Islet of Langerhans (tissue), 1 donor: Measurements from ENCODE around the gene RAB5B.

Source experiments
- FAIRE-seq: peaks from one replicate; lab custom pipeline; 2011; peaks lifted over from hg19 to GRCh38; lab: Jason Lieb, UNC

Gene RAB5B

GRCh38 chr12:55973599-55974307 is at the start of gene RAB5B:
TSS of gene RAB5B (plus strand) at chr12:55974078. CDS start at chr12:55986961, 12,883 bp downstream.
- FAIRE-seq: peak; percentile 97

- FAIRE-seq: no peak
Observed at GRCh38 chr12:55925371-55925770, 48.5 kb upstream of the RAB5B start.

DNA sequence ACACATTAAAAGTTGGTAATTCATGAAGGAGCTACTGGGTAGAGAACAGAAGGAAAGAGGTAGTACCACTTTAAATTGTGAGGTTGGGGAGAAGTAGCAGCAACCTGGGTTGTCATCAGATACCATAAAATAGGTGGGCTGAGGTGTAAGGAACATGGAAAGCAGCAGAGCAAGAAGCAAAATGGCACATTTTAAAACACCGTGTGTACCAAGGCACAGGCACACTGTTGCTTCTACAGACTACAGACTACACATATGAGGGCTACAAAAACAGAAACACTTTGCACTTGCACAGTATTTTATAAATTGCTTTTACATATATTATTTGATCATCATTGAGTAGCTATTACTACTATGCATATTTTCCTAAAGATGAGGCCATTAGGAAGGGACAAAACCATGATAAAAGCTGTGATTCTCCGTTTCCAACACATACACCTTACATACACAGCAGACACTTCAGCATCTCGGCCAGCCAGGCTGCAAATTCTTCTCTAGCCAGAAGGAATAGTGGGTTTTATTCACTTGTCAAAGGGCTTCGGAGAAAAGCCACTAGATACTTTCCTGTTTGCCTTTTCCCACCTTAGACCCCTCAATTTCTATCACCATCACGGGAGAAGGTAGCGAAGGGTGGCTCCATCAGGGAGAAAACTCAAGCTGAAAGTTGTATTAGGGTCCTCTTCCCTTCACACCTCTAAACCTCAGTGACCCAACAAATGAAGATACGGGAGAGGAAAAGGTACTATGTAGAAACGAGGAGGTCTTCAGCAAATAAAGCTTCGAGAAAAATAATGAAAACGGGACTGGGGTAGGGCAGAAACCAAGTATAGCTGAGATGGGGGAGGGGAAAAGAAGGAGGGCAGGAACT is 47.8 kb upstream of the RAB5B start:
- FAIRE-seq: no peak

DNA sequence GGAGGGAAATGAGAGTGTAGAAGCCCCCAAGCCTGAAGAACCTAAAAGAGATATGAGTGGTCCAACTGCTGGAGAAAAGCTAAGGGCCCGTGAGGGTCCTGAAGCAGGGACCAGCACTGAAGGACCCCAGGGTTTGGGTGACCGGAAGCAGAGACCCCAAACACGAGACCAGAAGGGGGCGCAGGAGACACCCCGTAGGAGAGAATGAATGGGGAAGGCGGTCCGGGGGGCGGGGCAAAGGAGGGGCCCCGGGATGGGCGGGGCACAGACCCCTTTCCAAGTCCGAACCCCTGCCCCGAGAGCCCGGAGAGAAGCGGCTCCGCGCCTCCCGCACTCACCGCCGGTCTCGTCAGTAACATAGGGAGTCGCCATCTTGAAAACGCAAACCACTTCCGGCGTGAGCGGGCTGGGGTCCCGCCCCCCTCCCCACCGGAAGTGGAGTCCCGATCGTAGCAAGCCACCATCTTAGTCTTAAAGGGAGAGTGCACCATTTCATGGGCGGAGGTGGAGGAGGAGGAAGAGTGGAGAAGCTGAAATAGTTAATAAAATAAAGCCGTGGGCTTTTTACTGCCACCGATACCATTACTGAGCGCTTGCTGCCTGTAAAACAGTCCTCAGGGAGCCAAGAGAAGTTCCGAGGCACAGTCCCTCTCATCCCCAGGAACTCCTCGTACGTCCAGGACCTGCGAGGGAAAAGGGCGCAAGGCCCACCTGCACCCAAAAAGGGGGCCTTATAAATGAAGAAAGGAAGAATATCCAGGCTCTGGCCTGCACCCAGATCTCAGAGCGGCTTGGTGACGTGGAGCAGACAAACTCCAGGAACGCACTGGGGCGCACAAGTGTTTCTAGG is 46.9 kb upstream of the RAB5B start:
- FAIRE-seq: no peak

GRCh38 chr12:55927588-55928502 is 46.0 kb upstream of the RAB5B start, which contains the start of gene PYM1:
TSS of gene PYM1 (minus strand) at chr12:55927894. CDS start at chr12:55927761, 133 bp downstream.
- no peak for FAIRE-seq

- no peak for FAIRE-seq
Observed at GRCh38 chr12:55929306-55929791, 44.5 kb upstream of the RAB5B start.

GRCh38 chr12:55930771-55931316 is 43.0 kb upstream of the RAB5B start, which contains the start of gene DGKA:
TSS of gene DGKA (plus strand) at chr12:55931162. CDS start at chr12:55936504, 5,342 bp downstream.
- no peak for FAIRE-seq

- no peak for FAIRE-seq
Observed at GRCh38 chr12:55931317-55931779, 42.5 kb upstream of the RAB5B start.

DNA sequence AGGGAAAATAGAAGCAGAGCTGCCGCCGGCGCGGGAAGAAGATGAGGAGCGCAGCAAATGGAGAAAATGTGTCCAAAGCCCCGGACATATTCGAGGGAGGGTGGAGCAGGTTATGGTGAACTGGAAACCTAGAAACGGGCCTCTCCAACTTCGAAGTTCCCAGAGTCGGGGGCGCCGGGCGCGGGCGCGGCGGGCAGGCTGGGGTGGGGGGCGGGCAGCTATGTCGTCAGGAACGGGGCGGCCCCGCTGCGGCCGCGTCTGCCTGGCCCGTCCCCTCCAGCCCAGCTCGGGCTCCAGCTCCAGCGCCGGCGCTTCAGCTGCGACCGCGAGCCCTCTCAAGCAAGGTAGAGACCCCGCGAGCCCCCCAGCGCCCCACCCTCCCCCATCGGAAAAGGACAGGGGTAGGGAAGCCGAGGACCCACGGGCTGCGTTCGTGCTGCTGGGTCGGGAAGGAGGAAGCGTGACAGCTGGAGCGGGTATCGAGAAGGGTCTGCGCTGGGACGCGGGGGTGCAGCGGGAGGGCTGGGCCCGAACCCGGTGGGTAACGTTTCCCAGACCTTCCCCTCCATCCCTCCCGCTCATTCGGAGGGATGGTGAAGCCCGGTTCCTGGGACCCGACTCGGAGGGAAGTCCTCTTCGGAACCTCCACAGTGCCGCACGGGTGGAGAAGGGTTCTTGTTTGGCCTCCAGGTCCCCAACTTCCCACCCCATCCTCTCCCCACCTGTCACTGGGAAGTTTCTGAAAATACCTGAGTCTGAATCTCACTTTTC is 41.9 kb upstream of the RAB5B start:
- no peak for FAIRE-seq

GRCh38 chr12:55932551-55932910 is 41.3 kb upstream of the RAB5B start:
- FAIRE-seq: no peak

DNA sequence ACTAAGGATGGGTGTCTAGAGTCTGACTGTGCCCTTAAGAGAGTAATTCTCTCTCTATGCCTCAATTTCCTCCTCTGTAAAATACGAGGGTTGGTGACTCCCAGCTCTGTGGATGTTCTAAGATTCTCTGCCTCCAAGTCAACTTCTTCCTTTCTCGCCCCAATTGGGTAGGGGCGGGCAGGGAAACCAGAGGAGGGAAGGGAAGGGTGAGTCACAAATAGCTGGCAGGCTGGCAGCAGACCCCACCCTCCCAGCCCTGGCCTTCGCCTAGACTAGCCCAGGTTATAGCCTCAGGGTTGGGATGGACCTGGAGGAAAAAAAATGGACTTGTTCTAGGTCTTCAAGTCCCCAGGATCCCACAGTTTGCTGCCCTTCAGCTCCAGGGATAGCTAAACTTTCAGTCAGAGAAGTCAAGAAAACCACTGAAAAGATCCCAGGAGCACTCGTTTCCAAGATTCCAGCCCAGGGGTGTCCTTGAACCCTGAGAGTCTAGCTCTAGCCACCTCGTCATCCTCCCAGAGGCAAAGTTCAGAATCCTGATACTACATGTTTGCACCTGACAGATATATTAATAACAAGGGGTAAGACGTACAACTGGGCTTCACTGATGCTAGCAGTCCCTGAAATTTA is 40.6 kb upstream of the RAB5B start:
- no peak for FAIRE-seq

- no peak for FAIRE-seq
Observed at GRCh38 chr12:55933799-55934742, 39.8 kb upstream of the RAB5B start.

DNA sequence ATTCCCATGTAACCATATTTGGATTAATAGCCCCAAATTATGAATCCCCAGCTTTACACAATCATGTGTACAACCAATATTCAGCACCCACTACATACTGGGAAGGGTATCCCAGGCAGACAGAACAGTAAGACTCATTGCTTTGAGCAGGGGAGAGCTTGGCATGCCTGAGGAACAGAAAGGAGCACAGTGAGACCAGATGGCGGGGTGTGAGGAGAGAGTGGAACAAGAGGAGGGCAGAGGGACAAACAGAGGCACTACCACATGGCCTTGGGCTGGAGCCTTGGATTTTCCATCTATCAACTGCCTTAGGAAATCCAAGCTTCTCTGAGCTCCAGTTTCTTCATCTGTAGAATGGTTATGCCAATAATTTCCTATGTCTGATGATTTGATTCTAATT is 39.1 kb upstream of the RAB5B start:
- FAIRE-seq: no peak

GRCh38 chr12:55935738-55936151 is 38.1 kb upstream of the RAB5B start:
- FAIRE-seq: no peak

- FAIRE-seq: no peak
Observed at GRCh38 chr12:55937981-55938380, 35.9 kb upstream of the RAB5B start.

GRCh38 chr12:55938826-55939501 is 34.9 kb upstream of the RAB5B start:
- FAIRE-seq: no peak

DNA sequence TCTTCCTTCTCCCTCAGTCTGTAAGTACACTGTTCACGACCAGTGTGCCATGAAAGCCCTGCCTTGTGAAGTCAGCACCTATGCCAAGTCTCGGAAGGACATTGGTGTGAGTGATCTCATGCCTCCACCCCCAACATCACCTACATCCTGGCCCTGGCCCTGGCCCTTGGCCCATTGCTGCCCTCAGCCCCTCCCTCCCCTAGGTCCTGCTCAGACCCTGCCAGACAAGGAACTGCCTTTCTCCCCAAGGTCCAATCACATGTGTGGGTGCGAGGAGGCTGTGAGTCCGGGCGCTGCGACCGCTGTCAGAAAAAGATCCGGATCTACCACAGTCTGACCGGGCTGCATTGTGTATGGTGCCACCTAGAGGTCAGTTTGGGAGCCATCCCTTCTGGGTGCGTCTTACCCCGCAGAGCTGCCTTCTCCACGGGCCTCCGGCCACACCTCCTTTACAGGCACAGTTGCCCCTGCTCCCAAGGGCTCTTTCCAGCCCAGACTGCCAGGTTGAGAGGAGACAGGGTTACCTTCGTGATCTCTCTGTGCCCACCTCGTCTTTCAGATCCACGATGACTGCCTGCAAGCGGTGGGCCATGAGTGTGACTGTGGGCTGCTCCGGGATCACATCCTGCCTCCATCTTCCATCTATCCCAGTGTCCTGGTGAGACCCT is 33.7 kb upstream of the RAB5B start:
- no peak for FAIRE-seq
